ENCODE measurements around the gene NDEL1. TPM values are rescaled to one million over a fixed set of nuclear protein-coding genes. Genes with fewer than 3 reads are reported as not detected.

Gene NDEL1
- total and polyA plus RNA-seq, 9 of the 15 experiments (the other 6 are each of a cell fraction or from before 2014, with no cell fraction given) = 0.86 to 30.5 (median 22.7) TPM

DNA sequence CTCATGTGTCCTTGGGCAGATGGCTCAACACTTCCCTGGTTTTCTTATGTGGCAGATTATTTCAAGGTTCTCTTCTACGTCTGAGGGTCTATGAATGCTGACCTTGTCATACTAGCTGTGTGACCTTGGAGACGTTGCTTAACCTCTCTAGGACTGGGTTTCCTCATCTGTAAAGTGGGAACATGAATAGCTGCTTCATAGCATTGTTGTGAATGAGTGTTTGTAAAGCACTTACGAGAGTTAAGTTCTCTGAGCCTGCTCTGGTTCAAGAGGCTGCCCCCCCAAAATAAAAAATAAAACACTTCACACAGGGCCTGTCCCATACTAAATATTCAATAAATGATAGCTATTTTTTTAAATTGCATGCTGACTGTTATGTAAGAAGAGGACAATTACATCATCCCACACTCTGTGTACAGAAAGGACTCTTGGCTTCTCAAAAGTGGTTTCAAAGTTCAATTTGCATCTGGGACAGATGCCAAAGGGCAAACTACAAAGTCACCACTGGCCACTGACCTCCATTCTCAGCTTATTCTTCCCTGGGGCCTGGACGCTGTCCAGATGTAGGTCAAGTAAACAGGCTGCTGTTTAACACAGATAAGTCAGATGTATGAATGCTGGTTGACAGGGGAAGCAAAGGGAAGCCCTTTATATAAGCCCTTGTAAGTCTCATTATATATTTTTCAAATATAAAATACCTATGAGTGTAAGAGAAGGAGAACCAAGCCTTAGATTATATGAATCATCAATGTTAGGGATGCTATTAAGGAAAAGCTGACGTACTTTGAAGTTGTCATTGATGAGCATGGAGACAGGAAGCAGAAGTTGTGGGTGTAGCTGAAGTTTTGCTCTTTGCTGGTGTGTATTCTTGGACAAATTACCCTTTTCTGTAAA, 15.4 kb upstream of the NDEL1 start (continued):
- TF ChIP-seq, protein P1, sequence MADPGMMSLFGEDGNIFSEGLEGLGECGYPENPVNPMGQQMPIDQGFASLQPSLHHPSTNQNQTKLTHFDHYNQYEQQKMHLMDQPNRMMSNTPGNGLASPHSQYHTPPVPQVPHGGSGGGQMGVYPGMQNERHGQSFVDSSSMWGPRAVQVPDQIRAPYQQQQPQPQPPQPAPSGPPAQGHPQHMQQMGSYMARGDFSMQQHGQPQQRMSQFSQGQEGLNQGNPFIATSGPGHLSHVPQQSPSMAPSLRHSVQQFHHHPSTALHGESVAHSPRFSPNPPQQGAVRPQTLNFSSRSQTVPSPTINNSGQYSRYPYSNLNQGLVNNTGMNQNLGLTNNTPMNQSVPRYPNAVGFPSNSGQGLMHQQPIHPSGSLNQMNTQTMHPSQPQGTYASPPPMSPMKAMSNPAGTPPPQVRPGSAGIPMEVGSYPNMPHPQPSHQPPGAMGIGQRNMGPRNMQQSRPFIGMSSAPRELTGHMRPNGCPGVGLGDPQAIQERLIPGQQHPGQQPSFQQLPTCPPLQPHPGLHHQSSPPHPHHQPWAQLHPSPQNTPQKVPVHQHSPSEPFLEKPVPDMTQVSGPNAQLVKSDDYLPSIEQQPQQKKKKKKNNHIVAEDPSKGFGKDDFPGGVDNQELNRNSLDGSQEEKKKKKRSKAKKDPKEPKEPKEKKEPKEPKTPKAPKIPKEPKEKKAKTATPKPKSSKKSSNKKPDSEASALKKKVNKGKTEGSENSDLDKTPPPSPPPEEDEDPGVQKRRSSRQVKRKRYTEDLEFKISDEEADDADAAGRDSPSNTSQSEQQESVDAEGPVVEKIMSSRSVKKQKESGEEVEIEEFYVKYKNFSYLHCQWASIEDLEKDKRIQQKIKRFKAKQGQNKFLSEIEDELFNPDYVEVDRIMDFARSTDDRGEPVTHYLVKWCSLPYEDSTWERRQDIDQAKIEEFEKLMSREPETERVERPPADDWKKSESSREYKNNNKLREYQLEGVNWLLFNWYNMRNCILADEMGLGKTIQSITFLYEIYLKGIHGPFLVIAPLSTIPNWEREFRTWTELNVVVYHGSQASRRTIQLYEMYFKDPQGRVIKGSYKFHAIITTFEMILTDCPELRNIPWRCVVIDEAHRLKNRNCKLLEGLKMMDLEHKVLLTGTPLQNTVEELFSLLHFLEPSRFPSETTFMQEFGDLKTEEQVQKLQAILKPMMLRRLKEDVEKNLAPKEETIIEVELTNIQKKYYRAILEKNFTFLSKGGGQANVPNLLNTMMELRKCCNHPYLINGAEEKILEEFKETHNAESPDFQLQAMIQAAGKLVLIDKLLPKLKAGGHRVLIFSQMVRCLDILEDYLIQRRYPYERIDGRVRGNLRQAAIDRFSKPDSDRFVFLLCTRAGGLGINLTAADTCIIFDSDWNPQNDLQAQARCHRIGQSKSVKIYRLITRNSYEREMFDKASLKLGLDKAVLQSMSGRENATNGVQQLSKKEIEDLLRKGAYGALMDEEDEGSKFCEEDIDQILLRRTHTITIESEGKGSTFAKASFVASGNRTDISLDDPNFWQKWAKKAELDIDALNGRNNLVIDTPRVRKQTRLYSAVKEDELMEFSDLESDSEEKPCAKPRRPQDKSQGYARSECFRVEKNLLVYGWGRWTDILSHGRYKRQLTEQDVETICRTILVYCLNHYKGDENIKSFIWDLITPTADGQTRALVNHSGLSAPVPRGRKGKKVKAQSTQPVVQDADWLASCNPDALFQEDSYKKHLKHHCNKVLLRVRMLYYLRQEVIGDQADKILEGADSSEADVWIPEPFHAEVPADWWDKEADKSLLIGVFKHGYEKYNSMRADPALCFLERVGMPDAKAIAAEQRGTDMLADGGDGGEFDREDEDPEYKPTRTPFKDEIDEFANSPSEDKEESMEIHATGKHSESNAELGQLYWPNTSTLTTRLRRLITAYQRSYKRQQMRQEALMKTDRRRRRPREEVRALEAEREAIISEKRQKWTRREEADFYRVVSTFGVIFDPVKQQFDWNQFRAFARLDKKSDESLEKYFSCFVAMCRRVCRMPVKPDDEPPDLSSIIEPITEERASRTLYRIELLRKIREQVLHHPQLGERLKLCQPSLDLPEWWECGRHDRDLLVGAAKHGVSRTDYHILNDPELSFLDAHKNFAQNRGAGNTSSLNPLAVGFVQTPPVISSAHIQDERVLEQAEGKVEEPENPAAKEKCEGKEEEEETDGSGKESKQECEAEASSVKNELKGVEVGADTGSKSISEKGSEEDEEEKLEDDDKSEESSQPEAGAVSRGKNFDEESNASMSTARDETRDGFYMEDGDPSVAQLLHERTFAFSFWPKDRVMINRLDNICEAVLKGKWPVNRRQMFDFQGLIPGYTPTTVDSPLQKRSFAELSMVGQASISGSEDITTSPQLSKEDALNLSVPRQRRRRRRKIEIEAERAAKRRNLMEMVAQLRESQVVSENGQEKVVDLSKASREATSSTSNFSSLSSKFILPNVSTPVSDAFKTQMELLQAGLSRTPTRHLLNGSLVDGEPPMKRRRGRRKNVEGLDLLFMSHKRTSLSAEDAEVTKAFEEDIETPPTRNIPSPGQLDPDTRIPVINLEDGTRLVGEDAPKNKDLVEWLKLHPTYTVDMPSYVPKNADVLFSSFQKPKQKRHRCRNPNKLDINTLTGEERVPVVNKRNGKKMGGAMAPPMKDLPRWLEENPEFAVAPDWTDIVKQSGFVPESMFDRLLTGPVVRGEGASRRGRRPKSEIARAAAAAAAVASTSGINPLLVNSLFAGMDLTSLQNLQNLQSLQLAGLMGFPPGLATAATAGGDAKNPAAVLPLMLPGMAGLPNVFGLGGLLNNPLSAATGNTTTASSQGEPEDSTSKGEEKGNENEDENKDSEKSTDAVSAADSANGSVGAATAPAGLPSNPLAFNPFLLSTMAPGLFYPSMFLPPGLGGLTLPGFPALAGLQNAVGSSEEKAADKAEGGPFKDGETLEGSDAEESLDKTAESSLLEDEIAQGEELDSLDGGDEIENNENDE (IDR thresholded peaks at IDR 0.05; ENCODE audit: low read depth, low read length) = no peak
- TF ChIP-seq SMAD4 (CRISPR knock-in tag; conservative IDR thresholded peaks at IDR 0.05) = peak; percentile 72
- peak; percentile 99 for TF ChIP-seq NFIC (IDR thresholded peaks at IDR 0.05)
- peak in 1 of 2 experiments; percentile 47; a peak in 2 of 4 replicates for TF ChIP-seq HDAC1 (IDR thresholded peaks at IDR 0.05)
- no peak for TF ChIP-seq GABPB1 (CRISPR knock-in tag; IDR thresholded peaks at IDR 0.05)
- no peak for TF ChIP-seq ZFP1 (CRISPR knock-in tag; IDR thresholded peaks at IDR 0.05)
- TF ChIP-seq TEAD1 (CRISPR knock-in tag; IDR thresholded peaks at IDR 0.05) = no peak
- no peak for TF ChIP-seq SETDB1 (IDR thresholded peaks at IDR 0.05; ENCODE audit: low read length)
- no peak for TF ChIP-seq ZNF444 (CRISPR knock-in tag; IDR thresholded peaks at IDR 0.05)
- no peak for TF ChIP-seq ZNF3 (CRISPR knock-in tag; IDR thresholded peaks at IDR 0.05)
- TF ChIP-seq ZFP30 (CRISPR knock-in tag; IDR thresholded peaks at IDR 0.05; ENCODE audit: borderline replicate concordance) = no peak
- peak; percentile 92 for TF ChIP-seq CBFA2T2 (conservative IDR thresholded peaks at IDR 0.05)
- TF ChIP-seq MYC (IDR thresholded peaks at IDR 0.05; ENCODE audit: low read depth, low read length) = peak; percentile 48
- TF ChIP-seq MYC (CRISPR knock-in tag; IDR thresholded peaks at IDR 0.05; ENCODE audit: borderline replicate concordance, low read depth) = no peak
- TF ChIP-seq XRCC3 (IDR thresholded peaks at IDR 0.05) = no peak
- no peak for TF ChIP-seq U2AF2 (optimal IDR thresholded peaks at IDR 0.05; ENCODE audit: low read depth, low read length)

Measured in K562 (cell line).